GM12878 (cell line): ENCODE measurements around the gene DUS1L. TPM values are rescaled to one million over a fixed set of nuclear protein-coding genes. Genes with fewer than 3 reads are reported as not detected.

Experiments
- CHD1 ChIP-seq: IDR thresholded peaks from 2 replicates; pipeline ENCODE4 v1.6.1; 2012; ENCODE audit warnings: low read depth, low read length, improper control_type of control experiment
- CREM ChIP-seq: IDR thresholded peaks from 2 replicates; pipeline ENCODE4 v1.6.1; 2014; ENCODE audit warnings: antibody characterized with exemption, low read depth
- MXI1 ChIP-seq: fragments of 150-350 bp; IDR thresholded peaks from 2 replicates; pipeline ENCODE4 v1.6.1; 2011; ENCODE audit warnings: low read depth, mild to moderate bottlenecking, inconsistent platforms, low read length, improper control_type of control experiment
- NFIC ChIP-seq: IDR thresholded peaks from 2 replicates; pipeline ENCODE4 v1.6.1; 2012; ENCODE audit warnings: low read depth, mild to moderate bottlenecking, inconsistent platforms, low read length, moderate library complexity
- POLR2AphosphoS2 ChIP-seq: IDR thresholded peaks from 2 replicates; pipeline ENCODE4 v1.6.1; 2011; ENCODE audit warnings: low read depth, mild to moderate bottlenecking, low read length, improper control_type of control experiment, moderate library complexity
- RAD21 ChIP-seq: IDR thresholded peaks from 2 replicates; pipeline ENCODE4 v1.6.1; 2011; ENCODE audit warnings: mild to moderate bottlenecking, low read depth, low read length, moderate library complexity; ENCODE audit not compliant: insufficient read depth
- SPI1 ChIP-seq: IDR thresholded peaks from 2 replicates; pipeline ENCODE4 v1.6.1; 2011; ENCODE audit warnings: low read depth, mild to moderate bottlenecking, low read length, moderate library complexity, borderline replicate concordance; ENCODE audit not compliant: insufficient read depth
- SRF ChIP-seq, 2 experiments: IDR thresholded peaks; 2 replicates each; pipeline ENCODE4 v1.6.1; 2011; ENCODE audit warnings: low read depth in 2 of 2, low read length in 2 of 2, mild to moderate bottlenecking in 1 of 2, moderate library complexity in 1 of 2
- TARDBP ChIP-seq: IDR thresholded peaks from 2 replicates; pipeline ENCODE4 v1.6.1; 2016; ENCODE audit warnings: borderline replicate concordance
- TCF12 ChIP-seq: IDR thresholded peaks from 2 replicates; pipeline ENCODE4 v1.6.1; 2011; ENCODE audit warnings: low read depth, mild to moderate bottlenecking, low read length
- YBX1 ChIP-seq: fragments of 450-650 bp; IDR thresholded peaks from 2 replicates; pipeline ENCODE4 v1.6.1; 2016; ENCODE audit warnings: antibody characterized with exemption
- polyA plus RNA-seq, 11 experiments: library from polyadenylated mRNA; depleted of rRNA in 4 of 11; unstranded in 6 of 11; stranded (reverse) in 5 of 11; fragments of >200 nt; fragmentation: Nextera tagmentation in 4 of 11; fragmentation: Illumina TruSeq in 1 of 11; extraction: Ambion mirVana in 4 of 11; extraction: Trizol in 1 of 11; gene quantifications; 1 replicate in 1 of 11; 2 replicates in 10 of 11; pipeline versions ENCODE4 v1.2.1 to v1.2.3, GENCODE V29; 2011 to 2016; ENCODE audit warnings: inconsistent platforms in 2 of 11, missing spikeins in 2 of 11, low read depth in 1 of 11
- total RNA-seq, 4 experiments: library from RNA; depleted of rRNA in 3 of 4; stranded (reverse); fragments of >200 nt in 3 of 4; fragmentation: Illumina TruSeq in 1 of 4; extraction: Trizol in 1 of 4; gene quantifications; 2 replicates each; pipeline versions ENCODE4 v1.2.1 to v1.2.3, GENCODE V29; 2013 to 2021
- TF ChIP-seq, protein P1 (sequence below): fragments of 450-650 bp; IDR thresholded peaks from 2 replicates; pipeline ENCODE4 v1.6.1; 2016; ENCODE audit warnings: mild to moderate bottlenecking, moderate library complexity, borderline replicate concordance
- TF ChIP-seq, protein P2 (sequence below): fragments of 450-650 bp; formaldehyde crosslinking; IDR thresholded peaks from 2 replicates; pipeline ENCODE4 v1.4.0; 2022; ENCODE audit warnings: mild to moderate bottlenecking, moderate library complexity
- TF ChIP-seq, protein P3 (sequence below): fragments of 450-650 bp; IDR thresholded peaks from 2 replicates; pipeline ENCODE4 v1.6.1; 2018; ENCODE audit warnings: mild to moderate bottlenecking, low read depth, moderate library complexity; ENCODE audit not compliant: partially characterized antibody
- TF ChIP-seq, protein P4 (sequence below): fragments of 450-650 bp; formaldehyde crosslinking; IDR thresholded peaks from 2 replicates; pipeline ENCODE4 v1.4.0; 2020; ENCODE audit warnings: mild to moderate bottlenecking, moderate library complexity

Gene DUS1L
- total and polyA plus RNA-seq, 10 of the 15 experiments (the other 5 are each of a cell fraction or from before 2014, with no cell fraction given): 6.1 to 157 (median 44.5) TPM

DNA sequence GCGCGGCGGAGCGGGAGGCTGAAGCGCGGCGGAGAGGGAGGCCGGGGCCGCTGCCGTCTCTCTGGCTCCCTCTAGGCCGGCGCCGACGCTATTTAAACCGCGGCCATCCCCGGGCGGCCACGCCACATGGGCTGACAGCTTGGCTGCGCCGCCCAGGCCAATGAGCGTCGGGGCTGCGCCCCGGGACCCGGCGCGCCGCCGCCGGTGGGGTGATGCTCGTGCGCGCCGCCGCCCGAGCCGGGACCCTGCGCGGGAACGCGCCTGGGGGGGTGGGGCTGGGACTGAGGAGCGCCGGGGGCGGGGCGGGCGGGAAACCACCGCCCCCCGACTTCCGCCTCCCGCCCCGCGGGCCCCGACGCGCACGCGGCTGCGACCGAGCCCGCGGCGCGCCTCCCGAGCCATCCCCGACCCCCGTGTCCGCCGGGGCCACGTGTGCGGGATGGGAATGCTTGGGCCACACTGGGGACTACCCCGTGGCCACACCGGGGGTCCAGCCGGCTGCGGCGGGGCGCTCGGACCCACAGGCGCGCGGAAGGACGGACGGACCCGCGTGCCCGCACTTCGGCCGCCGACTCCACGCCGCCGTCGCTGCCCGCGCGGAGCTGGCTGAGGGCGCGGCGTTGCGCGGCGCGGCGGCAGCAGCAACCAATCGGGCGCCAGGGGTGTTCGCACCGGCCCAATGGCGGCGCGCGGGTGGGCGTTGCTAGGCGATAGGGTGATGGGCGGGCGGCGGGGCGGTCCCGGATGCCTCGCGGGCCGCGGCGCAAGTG is 32.8 kb upstream of the DUS1L start, which contains the start of gene FASN (continued):
- TF ChIP-seq MXI1 (peak; percentile 78), YBX1 (no peak), RAD21 (no peak), TCF12 (peak; percentile 58; the same call in 1 of the 2 replicates), CREM (peak; percentile 73), CHD1 (no peak), SPI1 (no peak), NFIC (no peak), SRF (IDR thresholded peaks at IDR 0.05; ENCODE audit: low read depth in 2 of 2, low read length in 2 of 2) (no peak), POLR2AphosphoS2 (peak; percentile 39), TARDBP (no peak)
- TF ChIP-seq, protein P1, sequence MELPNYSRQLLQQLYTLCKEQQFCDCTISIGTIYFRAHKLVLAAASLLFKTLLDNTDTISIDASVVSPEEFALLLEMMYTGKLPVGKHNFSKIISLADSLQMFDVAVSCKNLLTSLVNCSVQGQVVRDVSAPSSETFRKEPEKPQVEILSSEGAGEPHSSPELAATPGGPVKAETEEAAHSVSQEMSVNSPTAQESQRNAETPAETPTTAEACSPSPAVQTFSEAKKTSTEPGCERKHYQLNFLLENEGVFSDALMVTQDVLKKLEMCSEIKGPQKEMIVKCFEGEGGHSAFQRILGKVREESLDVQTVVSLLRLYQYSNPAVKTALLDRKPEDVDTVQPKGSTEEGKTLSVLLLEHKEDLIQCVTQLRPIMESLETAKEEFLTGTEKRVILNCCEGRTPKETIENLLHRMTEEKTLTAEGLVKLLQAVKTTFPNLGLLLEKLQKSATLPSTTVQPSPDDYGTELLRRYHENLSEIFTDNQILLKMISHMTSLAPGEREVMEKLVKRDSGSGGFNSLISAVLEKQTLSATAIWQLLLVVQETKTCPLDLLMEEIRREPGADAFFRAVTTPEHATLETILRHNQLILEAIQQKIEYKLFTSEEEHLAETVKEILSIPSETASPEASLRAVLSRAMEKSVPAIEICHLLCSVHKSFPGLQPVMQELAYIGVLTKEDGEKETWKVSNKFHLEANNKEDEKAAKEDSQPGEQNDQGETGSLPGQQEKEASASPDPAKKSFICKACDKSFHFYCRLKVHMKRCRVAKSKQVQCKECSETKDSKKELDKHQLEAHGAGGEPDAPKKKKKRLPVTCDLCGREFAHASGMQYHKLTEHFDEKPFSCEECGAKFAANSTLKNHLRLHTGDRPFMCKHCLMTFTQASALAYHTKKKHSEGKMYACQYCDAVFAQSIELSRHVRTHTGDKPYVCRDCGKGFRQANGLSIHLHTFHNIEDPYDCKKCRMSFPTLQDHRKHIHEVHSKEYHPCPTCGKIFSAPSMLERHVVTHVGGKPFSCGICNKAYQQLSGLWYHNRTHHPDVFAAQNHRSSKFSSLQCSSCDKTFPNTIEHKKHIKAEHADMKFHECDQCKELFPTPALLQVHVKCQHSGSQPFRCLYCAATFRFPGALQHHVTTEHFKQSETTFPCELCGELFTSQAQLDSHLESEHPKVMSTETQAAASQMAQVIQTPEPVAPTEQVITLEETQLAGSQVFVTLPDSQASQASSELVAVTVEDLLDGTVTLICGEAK: no peak
- TF ChIP-seq, protein P2, sequence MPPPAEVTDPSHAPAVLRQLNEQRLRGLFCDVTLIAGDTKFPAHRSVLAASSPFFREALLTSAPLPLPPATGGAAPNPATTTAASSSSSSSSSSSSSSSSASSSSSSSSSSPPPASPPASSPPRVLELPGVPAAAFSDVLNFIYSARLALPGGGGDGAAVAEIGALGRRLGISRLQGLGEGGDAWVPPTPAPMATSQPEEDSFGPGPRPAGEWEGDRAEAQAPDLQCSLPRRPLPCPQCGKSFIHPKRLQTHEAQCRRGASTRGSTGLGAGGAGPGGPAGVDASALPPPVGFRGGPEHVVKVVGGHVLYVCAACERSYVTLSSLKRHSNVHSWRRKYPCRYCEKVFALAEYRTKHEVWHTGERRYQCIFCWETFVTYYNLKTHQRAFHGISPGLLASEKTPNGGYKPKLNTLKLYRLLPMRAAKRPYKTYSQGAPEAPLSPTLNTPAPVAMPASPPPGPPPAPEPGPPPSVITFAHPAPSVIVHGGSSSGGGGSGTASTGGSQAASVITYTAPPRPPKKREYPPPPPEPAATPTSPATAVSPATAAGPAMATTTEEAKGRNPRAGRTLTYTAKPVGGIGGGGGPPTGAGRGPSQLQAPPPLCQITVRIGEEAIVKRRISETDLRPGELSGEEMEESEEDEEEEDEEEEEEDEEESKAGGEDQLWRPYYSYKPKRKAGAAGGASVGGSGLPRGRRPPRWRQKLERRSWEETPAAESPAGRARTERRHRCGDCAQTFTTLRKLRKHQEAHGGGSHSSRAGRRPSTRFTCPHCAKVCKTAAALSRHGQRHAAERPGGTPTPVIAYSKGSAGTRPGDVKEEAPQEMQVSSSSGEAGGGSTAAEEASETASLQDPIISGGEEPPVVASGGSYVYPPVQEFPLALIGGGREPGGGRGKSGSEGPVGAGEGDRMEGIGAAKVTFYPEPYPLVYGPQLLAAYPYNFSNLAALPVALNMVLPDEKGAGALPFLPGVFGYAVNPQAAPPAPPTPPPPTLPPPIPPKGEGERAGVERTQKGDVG (CRISPR knock-in tag): no peak
- TF ChIP-seq, protein P3, sequence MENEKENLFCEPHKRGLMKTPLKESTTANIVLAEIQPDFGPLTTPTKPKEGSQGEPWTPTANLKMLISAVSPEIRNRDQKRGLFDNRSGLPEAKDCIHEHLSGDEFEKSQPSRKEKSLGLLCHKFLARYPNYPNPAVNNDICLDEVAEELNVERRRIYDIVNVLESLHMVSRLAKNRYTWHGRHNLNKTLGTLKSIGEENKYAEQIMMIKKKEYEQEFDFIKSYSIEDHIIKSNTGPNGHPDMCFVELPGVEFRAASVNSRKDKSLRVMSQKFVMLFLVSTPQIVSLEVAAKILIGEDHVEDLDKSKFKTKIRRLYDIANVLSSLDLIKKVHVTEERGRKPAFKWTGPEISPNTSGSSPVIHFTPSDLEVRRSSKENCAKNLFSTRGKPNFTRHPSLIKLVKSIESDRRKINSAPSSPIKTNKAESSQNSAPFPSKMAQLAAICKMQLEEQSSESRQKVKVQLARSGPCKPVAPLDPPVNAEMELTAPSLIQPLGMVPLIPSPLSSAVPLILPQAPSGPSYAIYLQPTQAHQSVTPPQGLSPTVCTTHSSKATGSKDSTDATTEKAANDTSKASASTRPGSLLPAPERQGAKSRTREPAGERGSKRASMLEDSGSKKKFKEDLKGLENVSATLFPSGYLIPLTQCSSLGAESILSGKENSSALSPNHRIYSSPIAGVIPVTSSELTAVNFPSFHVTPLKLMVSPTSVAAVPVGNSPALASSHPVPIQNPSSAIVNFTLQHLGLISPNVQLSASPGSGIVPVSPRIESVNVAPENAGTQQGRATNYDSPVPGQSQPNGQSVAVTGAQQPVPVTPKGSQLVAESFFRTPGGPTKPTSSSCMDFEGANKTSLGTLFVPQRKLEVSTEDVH: no peak
- TF ChIP-seq, protein P4, sequence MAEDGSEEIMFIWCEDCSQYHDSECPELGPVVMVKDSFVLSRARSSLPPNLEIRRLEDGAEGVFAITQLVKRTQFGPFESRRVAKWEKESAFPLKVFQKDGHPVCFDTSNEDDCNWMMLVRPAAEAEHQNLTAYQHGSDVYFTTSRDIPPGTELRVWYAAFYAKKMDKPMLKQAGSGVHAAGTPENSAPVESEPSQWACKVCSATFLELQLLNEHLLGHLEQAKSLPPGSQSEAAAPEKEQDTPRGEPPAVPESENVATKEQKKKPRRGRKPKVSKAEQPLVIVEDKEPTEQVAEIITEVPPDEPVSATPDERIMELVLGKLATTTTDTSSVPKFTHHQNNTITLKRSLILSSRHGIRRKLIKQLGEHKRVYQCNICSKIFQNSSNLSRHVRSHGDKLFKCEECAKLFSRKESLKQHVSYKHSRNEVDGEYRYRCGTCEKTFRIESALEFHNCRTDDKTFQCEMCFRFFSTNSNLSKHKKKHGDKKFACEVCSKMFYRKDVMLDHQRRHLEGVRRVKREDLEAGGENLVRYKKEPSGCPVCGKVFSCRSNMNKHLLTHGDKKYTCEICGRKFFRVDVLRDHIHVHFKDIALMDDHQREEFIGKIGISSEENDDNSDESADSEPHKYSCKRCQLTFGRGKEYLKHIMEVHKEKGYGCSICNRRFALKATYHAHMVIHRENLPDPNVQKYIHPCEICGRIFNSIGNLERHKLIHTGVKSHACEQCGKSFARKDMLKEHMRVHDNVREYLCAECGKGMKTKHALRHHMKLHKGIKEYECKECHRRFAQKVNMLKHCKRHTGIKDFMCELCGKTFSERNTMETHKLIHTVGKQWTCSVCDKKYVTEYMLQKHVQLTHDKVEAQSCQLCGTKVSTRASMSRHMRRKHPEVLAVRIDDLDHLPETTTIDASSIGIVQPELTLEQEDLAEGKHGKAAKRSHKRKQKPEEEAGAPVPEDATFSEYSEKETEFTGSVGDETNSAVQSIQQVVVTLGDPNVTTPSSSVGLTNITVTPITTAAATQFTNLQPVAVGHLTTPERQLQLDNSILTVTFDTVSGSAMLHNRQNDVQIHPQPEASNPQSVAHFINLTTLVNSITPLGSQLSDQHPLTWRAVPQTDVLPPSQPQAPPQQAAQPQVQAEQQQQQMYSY: no peak
